Lower lobe of right lung (tissue), 2 donors: Measurements from ENCODE around the gene ZNF263. TPM values are rescaled to one million over a fixed set of nuclear protein-coding genes. Genes with fewer than 3 reads are reported as not detected.

Experiments
- ATAC-seq, 2 donors: fragments of 200-7000 bp; cut with Tn5 transposase; one replicate each; pipeline ENCODE4 v1.9.1; 2020 to 2022; ENCODE audit warnings: mild to moderate bottlenecking in 2 of 2, moderate library complexity in 2 of 2
- DNase-seq: peaks from one replicate; pipeline ENCODE4 v3.0.0-alpha.2; 2020
- H3K27ac ChIP-seq: fragments of 200-600 bp; one replicate; pipeline ENCODE4 v1.8.0; 2022
- H3K27me3 ChIP-seq: fragments of 200-600 bp; one replicate; pipeline ENCODE4 v1.8.0; 2022; ENCODE audit warnings: low read depth
- H3K36me3 ChIP-seq: fragments of 200-600 bp; one replicate; pipeline ENCODE4 v1.8.0; 2022; ENCODE audit warnings: mild to moderate bottlenecking
- H3K4me1 ChIP-seq: fragments of 200-600 bp; one replicate; pipeline ENCODE4 v1.8.0; 2022
- H3K4me3 ChIP-seq: fragments of 200-600 bp; one replicate; pipeline ENCODE4 v1.8.0; 2022; ENCODE audit warnings: mild to moderate bottlenecking
- H3K9me3 ChIP-seq: fragments of 200-600 bp; one replicate; pipeline ENCODE4 v1.8.0; 2022
- CTCF ChIP-seq: fragments of 200-600 bp; IDR thresholded peaks from one replicate; pipeline ENCODE4 v1.8.0; 2022; ENCODE audit warnings: antibody characterized with exemption, mild to moderate bottlenecking
- intact Hi-C: fragments of 100-400 bp; cut with DNase I; formaldehyde crosslinking; loops from one replicate; pipeline ENCODE4 v1.11.0; 2022
- total RNA-seq: library from RNA; stranded (reverse); fragmentation: NEBNext Ultra II Directional; extraction: Animal tissue kit (Norgen Biotek cat#: 25700); gene quantifications from one replicate; pipeline ENCODE4 v1.2.1, GENCODE V29; 2021
- donor health status: DM: no; HTN: yes; CAD: no; lungs with severe emphysema.

Gene ZNF263
- total RNA-seq, 1 donor from 2014 or later = 23.2 TPM

GRCh38 chr16:3242709-3243108, 40.6 kb upstream of the ZNF263 start:
- DNase-seq = no peak
- Histone ChIP-seq H3K27me3 (no peaks in the 10 kb centered on the region), H3K36me3 (peaks cover 3% of the 10 kb centered on the region), H3K9me3 (no peaks in the 10 kb centered on the region), H3K27ac (no peak overlapping the region), H3K4me1 (no peaks in the 10 kb centered on the region), H3K4me3 (no peak overlapping the region)
- intact Hi-C loops = no loop called here
- peak in 1 of 2 donors; percentile 50 for ATAC-seq
- TF ChIP-seq CTCF = no peak

- DNase-seq = no peak
- ATAC-seq = no peak
- intact Hi-C loops = no loop called here
Measured at GRCh38 chr16:3243882-3244281, 39.4 kb upstream of the ZNF263 start.

GRCh38 chr16:3246002-3246401, 37.3 kb upstream of the ZNF263 start:
- no peak for ATAC-seq
- TF ChIP-seq CTCF = no peak
- H3K4me1 ChIP-seq = no peaks in the 10 kb centered on the region
- H3K36me3 ChIP-seq = peaks cover 3% of the 10 kb centered on the region
- no peak overlapping the region for H3K27ac ChIP-seq
- H3K27me3 ChIP-seq = no peaks in the 10 kb centered on the region
- no peaks in the 10 kb centered on the region for H3K9me3 ChIP-seq
- intact Hi-C loops = no loop called here
- no peak overlapping the region for H3K4me3 ChIP-seq
- no peak for DNase-seq

More at GRCh38 chr16:3243882-3244281, 39.4 kb upstream of the ZNF263 start:
- no peak overlapping the region for H3K27ac ChIP-seq
- no peak for TF ChIP-seq CTCF
- no peaks in the 10 kb centered on the region for H3K4me1 ChIP-seq
- H3K4me3 ChIP-seq = no peak overlapping the region
- H3K27me3 ChIP-seq = no peaks in the 10 kb centered on the region
- H3K9me3 ChIP-seq = no peaks in the 10 kb centered on the region
- peaks cover 3% of the 10 kb centered on the region for H3K36me3 ChIP-seq

GRCh38 chr16:3246876-3247275, 36.4 kb upstream of the ZNF263 start:
- H3K4me1 ChIP-seq = no peaks in the 10 kb centered on the region
- H3K27me3 ChIP-seq = no peaks in the 10 kb centered on the region
- H3K9me3 ChIP-seq = no peaks in the 10 kb centered on the region
- no peak overlapping the region for H3K4me3 ChIP-seq
- no peak for TF ChIP-seq CTCF
- ATAC-seq = no peak
- no peak overlapping the region for H3K27ac ChIP-seq
- DNase-seq = no peak
- intact Hi-C loops = no loop called here
- peaks cover 3% of the 10 kb centered on the region for H3K36me3 ChIP-seq

GRCh38 chr16:3248596-3248995, 34.7 kb upstream of the ZNF263 start:
- no peak for DNase-seq
- Histone ChIP-seq H3K9me3 (no peaks in the 10 kb centered on the region), H3K4me1 (no peaks in the 10 kb centered on the region), H3K27ac (no peak overlapping the region), H3K4me3 (no peak overlapping the region), H3K36me3 (peaks cover 3% of the 10 kb centered on the region), H3K27me3 (no peaks in the 10 kb centered on the region)
- intact Hi-C loops = no loop called here
- no peak for ATAC-seq
- TF ChIP-seq CTCF = no peak

GRCh38 chr16:3249020-3249419, 34.3 kb upstream of the ZNF263 start:
- peaks cover 3% of the 10 kb centered on the region for H3K36me3 ChIP-seq
- H3K4me1 ChIP-seq = no peaks in the 10 kb centered on the region
- H3K9me3 ChIP-seq = no peaks in the 10 kb centered on the region
- DNase-seq (no peak), ATAC-seq (no peak)
- no peaks in the 10 kb centered on the region for H3K27me3 ChIP-seq
- no peak for TF ChIP-seq CTCF
- H3K4me3 ChIP-seq = no peak overlapping the region
- intact Hi-C loops = no loop called here
- no peak overlapping the region for H3K27ac ChIP-seq
